A549 (cell line): ENCODE data around the gene ARSD. TPM values are rescaled to one million over a fixed set of nuclear protein-coding genes. Genes with fewer than 3 reads are reported as not detected.
"Not testable (repeated sequence)": the region's sequence is repeated elsewhere in the genome, so short reads cannot be mapped to it uniquely, and the experiment has no call there.

Experiments used
- ATAC-seq, 2 experiments: fragments of 200-7000 bp in 1 of 2; fragments of >200 bp in 1 of 2; cut with Nextera tagmentation in 1 of 2; cut with Tn5 transposase in 1 of 2; 3 replicates each; pipeline versions ENCODE4 v1.8.0 to v1.9.1; 2018 to 2020; ENCODE audit warnings: mild to moderate bottlenecking in 1 of 2, moderate library complexity in 1 of 2
- CTCF ChIA-PET: fragments of 300-600 bp; sonication (Branson Sonifier 250); formaldehyde crosslinking; extraction: SDS; loops from one replicate; lab custom pipeline; 2021; ENCODE audit warnings: antibody characterized with exemption, inconsistent platforms; lab: Yijun Ruan, JAX
- POLR2A ChIA-PET: fragments of 350-600 bp; formaldehyde crosslinking; extraction: SDS; loops from one replicate; lab custom pipeline; 2021; ENCODE audit warnings: antibody characterized with exemption, inconsistent platforms; lab: Yijun Ruan, JAX
- DNase-seq, 2 experiments: peaks; one replicate each; pipeline versions ENCODE4 v3.0.0 to v3.0.0-alpha.2; 2011 to 2016; ENCODE audit warnings: low read depth in 1 of 2, low spot score in 1 of 2
- FAIRE-seq: peaks from 2 replicates; lab custom pipeline; 2011; peaks lifted over from hg19 to GRCh38; lab: Jason Lieb, UNC
- H3K27ac ChIP-seq, 2 experiments: fragments of >200 bp; sonication (Bioruptor Twin); formaldehyde crosslinking; 3 replicates each; pipeline ENCODE4 v1.5.1; 2016 to 2017
- H3K4me1 ChIP-seq: fragments of >200 bp; sonication (Bioruptor Twin); formaldehyde crosslinking; 3 replicates; pipeline ENCODE4 v1.6.1; 2016
- H3K4me2 ChIP-seq: fragments of >200 bp; sonication (Bioruptor Twin); formaldehyde crosslinking; 3 replicates; pipeline ENCODE4 v1.6.1; 2016
- H3K4me3 ChIP-seq: fragments of >200 bp; sonication (Bioruptor Twin); formaldehyde crosslinking; 3 replicates; pipeline ENCODE4 v1.5.1; 2016
- H3K9me3 ChIP-seq: fragments of >200 bp; sonication (Bioruptor Twin); formaldehyde crosslinking; 3 replicates; pipeline ENCODE4 v1.6.1; 2016
- CBX8 ChIP-seq: fragments of 200-600 bp; sonication (generic); IDR thresholded peaks from 2 replicates; pipeline ENCODE4 v1.6.1; 2016
- CEBPB ChIP-seq, 2 experiments: fragments of >200 bp in 1 of 2; sonication (Bioruptor Twin) in 1 of 2; formaldehyde crosslinking in 1 of 2; IDR thresholded peaks; 2 replicates each; pipeline ENCODE4 v1.6.1; 2012 to 2016
- CHD4 ChIP-seq: fragments of 200-600 bp; sonication (generic); IDR thresholded peaks from 2 replicates; pipeline ENCODE4 v1.6.1; 2016; ENCODE audit warnings: antibody characterized with exemption, mild to moderate bottlenecking, borderline replicate concordance
- CTCF ChIP-seq: fragments of >200 bp; sonication (Bioruptor Twin); formaldehyde crosslinking; IDR thresholded peaks from 3 replicates; pipeline ENCODE4 v1.5.1; 2016
- EP300 ChIP-seq, 2 experiments: fragments of >200 bp; sonication (Bioruptor Twin); formaldehyde crosslinking; IDR thresholded peaks; 2 replicates in 1 of 2; 3 replicates in 1 of 2; pipeline ENCODE4 v1.6.1; 2016 to 2017
- GATA3 ChIP-seq: IDR thresholded peaks from 2 replicates; pipeline ENCODE4 v1.6.1; 2012; ENCODE audit warnings: borderline replicate concordance
- HEYL ChIP-seq: fragments of 250-450 bp; sonication (Bioruptor Pico); IDR thresholded peaks from 2 replicates; pipeline ENCODE4 v1.8.0; 2021; ENCODE audit warnings: mild to moderate bottlenecking, moderate library complexity
- MAZ ChIP-seq: fragments of 150-350 bp; IDR thresholded peaks from 2 replicates; pipeline ENCODE4 v1.6.1; 2014; ENCODE audit warnings: antibody characterized with exemption, low read depth, low read length, borderline replicate concordance
- PHF8 ChIP-seq: fragments of 200-600 bp; sonication (generic); IDR thresholded peaks from 2 replicates; pipeline ENCODE4 v1.6.1; 2016; ENCODE audit warnings: low read depth, mild to moderate bottlenecking, antibody characterized with exemption, moderate library complexity, borderline replicate concordance
- POLR2AphosphoS2 ChIP-seq: conservative IDR thresholded peaks from 2 replicates; pipeline ENCODE4 v1.6.1; 2012; ENCODE audit warnings: low read length, improper control_type of control experiment, inconsistent platforms
- RCOR1 ChIP-seq: fragments of 150-350 bp; IDR thresholded peaks from 2 replicates; pipeline ENCODE4 v1.6.1; 2014; ENCODE audit warnings: antibody characterized with exemption, low read length, low read depth
- REST ChIP-seq: fragments of 200-600 bp; sonication (generic); IDR thresholded peaks from 2 replicates; pipeline ENCODE4 v1.6.1; 2016; ENCODE audit warnings: antibody characterized with exemption, mild to moderate bottlenecking, moderate library complexity
- TP53 ChIP-seq: fragments of 250-450 bp; sonication (Bioruptor Pico); IDR thresholded peaks from 2 replicates; pipeline ENCODE4 v1.5.0; 2021; ENCODE audit warnings: mild to moderate bottlenecking, moderate library complexity
- ZC3H11A ChIP-seq: fragments of 450-650 bp; IDR thresholded peaks from 2 replicates; pipeline ENCODE4 v1.6.1; 2014; ENCODE audit warnings: antibody characterized with exemption, mild to moderate bottlenecking
- WGBS: methylation state at CpG from one replicate; pipeline ENCODE4 v1.1.6; 2017; ENCODE audit errors: missing lambda C conversion rate; 5-methylcytosine and 5-hydroxymethylcytosine counted together
- polyA plus RNA-seq, 4 experiments: library from polyadenylated mRNA; depleted of rRNA in 3 of 4; stranded (reverse); fragments of >200 nt; fragmentation: RNase III in 1 of 4; extraction: RNeasy Plus Mini Kit Qiagen cat#74134 plus additional on column Dnase treatment in 1 of 4; gene quantifications; 2 replicates in 3 of 4; 3 replicates in 1 of 4; pipeline ENCODE4 v1.2.3, GENCODE V29; 2011 to 2017
- TF ChIP-seq, protein P1 (sequence below): fragments of 150-350 bp; IDR thresholded peaks from 2 replicates; pipeline ENCODE4 v1.6.1; 2014; ENCODE audit warnings: low read depth, mild to moderate bottlenecking, low read length

ARSD gene
- polyA plus RNA-seq, 2 of the 4 experiments (the other 2 are of a cell fraction): 9.9 to 17.4 TPM

GRCh38 chrX:2897311-2897689, 31.8 kb downstream of the ARSD start (continued):
- TF ChIP-seq REST: no peak
- TF ChIP-seq MAZ: no peak
- TF ChIP-seq CBX8: no peak

- Histone ChIP-seq H3K4me1 (peaks cover 33% of the 10 kb centered on the region), H3K27ac (peak overlapping the region in 1 of 2 experiments; percentile 22; a peak in 1 of 6 replicates), H3K4me3 (no peak overlapping the region), H3K9me3 (no peaks in the 10 kb centered on the region), H3K4me2 (peak overlapping the region; percentile 49; the same call in 2 of the 3 replicates)
- TF ChIP-seq CEBPB (IDR thresholded peaks at IDR 0.05) (peak; percentile 34 to 75; a peak in 3 of 4 replicates), POLR2AphosphoS2 (no peak), EP300 (IDR thresholded peaks at IDR 0.05) (no peak)
- ATAC-seq (peak; percentile 13 to 42; a peak in 2 of 6 replicates), DNase-seq (peak in 1 of 2 experiments; percentile 49), FAIRE-seq (no peak)
- 46% methylated on average over 9 of the region's 9 CpGs for WGBS
- ChIA-PET POLR2A (interaction anchor here (1.2 kb wide), 1 partner anchor 34 kb away, joined by 4 read pairs; the partner anchor contains the start of gene ARSD), CTCF (interaction anchor here (1.1 to 2.7 kb wide), 2 partner anchors 13 to 654 kb away, joined by 3 to 8 read pairs; no protein-coding TSS in a partner anchor)
Observed at GRCh38 chrX:2894885-2895292, 34.2 kb downstream of the ARSD start.

DNA sequence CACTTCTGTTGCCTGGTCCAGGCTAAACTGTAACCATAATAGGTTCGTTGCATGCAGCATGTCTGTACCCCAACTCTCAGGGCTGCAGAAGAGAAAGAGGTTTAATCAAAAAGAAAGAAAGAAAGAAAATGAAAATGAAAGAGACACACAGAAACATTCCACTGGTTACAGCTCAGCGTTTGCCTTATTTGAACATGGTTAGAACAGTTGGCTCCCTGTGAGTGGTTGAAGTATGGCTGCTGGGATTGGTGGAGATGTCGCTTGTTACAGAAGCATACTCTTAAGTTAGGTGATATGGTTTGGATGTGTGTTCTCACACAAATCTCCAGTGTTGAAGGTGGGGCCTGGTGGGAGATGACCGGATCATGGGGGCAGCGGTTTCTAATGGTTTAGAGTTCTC, 36.3 kb downstream of the ARSD start:
- no peak for FAIRE-seq
- POLR2A ChIA-PET: no interaction called here

GRCh38 chrX:2890536-2891460, 38.3 kb downstream of the ARSD start:
- H3K27ac ChIP-seq, H3K9me3 ChIP-seq, FAIRE-seq, H3K4me2 ChIP-seq, DNase-seq, ATAC-seq, H3K4me3 ChIP-seq: not testable (repeated sequence)
- WGBS: 85% methylated on average over 20 of the region's 22 CpGs
- CTCF ChIA-PET: interaction anchor here (0.6 to 0.7 kb wide), 2 partner anchors 10 to 15 kb away, joined by 3 to 5 read pairs; no protein-coding TSS in a partner anchor
- H3K4me1 ChIP-seq: peaks cover 16% of the 10 kb centered on the region; the same call in 1 of the 3 replicates
- POLR2A ChIA-PET: interaction anchor here (0.9 kb wide), 1 partner anchor 39 kb away, joined by 3 read pairs; the partner anchor contains the start of gene ARSD

More for the DNA sequence above, 36.3 kb downstream of the ARSD start:
- no peaks in the 10 kb centered on the region for H3K9me3 ChIP-seq
- TF ChIP-seq TP53 (CRISPR knock-in tag): no peak
- TF ChIP-seq CTCF: no peak
- no peak for TF ChIP-seq RCOR1
- no peak for TF ChIP-seq CHD4
- TF ChIP-seq, protein P1, sequence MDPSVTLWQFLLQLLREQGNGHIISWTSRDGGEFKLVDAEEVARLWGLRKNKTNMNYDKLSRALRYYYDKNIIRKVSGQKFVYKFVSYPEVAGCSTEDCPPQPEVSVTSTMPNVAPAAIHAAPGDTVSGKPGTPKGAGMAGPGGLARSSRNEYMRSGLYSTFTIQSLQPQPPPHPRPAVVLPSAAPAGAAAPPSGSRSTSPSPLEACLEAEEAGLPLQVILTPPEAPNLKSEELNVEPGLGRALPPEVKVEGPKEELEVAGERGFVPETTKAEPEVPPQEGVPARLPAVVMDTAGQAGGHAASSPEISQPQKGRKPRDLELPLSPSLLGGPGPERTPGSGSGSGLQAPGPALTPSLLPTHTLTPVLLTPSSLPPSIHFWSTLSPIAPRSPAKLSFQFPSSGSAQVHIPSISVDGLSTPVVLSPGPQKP: no peak
- no peak for TF ChIP-seq ZC3H11A
- no peak for TF ChIP-seq GATA3
- TF ChIP-seq PHF8: no peak
- TF ChIP-seq HEYL (CRISPR knock-in tag): no peak
- TF ChIP-seq, all 56 proteins: peak for 0
- CTCF ChIA-PET: no interaction called here
- H3K4me1 ChIP-seq: peaks cover 25% of the 10 kb centered on the region
- WGBS: 71% methylated on average over 5 of the region's 5 CpGs
- ATAC-seq (no peak), DNase-seq (no peak)
- H3K4me2 ChIP-seq: no peak overlapping the region
- H3K27ac ChIP-seq: no peak overlapping the region
- H3K4me3 ChIP-seq: no peak overlapping the region
